GM18508 (cell line): ENCODE results near the gene ORMDL3.

Experiments
- ATAC-seq: cut with Tn5 transposase; IDR thresholded peaks from one replicate; pipeline ENCODE4 v1.9.1; 2021; ENCODE audit warnings: moderate number of reproducible peaks; ENCODE audit not compliant: insufficient read depth, unreplicated experiment

Gene ORMDL3

GRCh38 chr17:39927101-39927928 is at the start of gene ORMDL3, which contains the start of gene LRRC3C:
Gene ORMDL3 (minus strand): TSS chr17:39927601. CDS start chr17:39924203, 3,398 bp downstream.
Gene LRRC3C (plus strand): TSS chr17:39927732. CDS start chr17:39941524, 13,792 bp downstream.
- ATAC-seq = no peak

- no peak for ATAC-seq
Observed at GRCh38 chr17:39975801-39976200, 48.4 kb upstream of the ORMDL3 start.

GRCh38 chr17:39974433-39974832 is 47.0 kb upstream of the ORMDL3 start:
- ATAC-seq = no peak

- ATAC-seq = no peak
Observed at GRCh38 chr17:39973496-39973895, 46.1 kb upstream of the ORMDL3 start.

GRCh38 chr17:39972271-39972670 is 44.9 kb upstream of the ORMDL3 start:
- ATAC-seq = no peak

- no peak for ATAC-seq
Observed at GRCh38 chr17:39971076-39971603, 43.7 kb upstream of the ORMDL3 start.

GRCh38 chr17:39970157-39970692 is 42.8 kb upstream of the ORMDL3 start:
- no peak for ATAC-seq

- ATAC-seq = no peak
Observed at GRCh38 chr17:39969375-39969774, 42.0 kb upstream of the ORMDL3 start.

- no peak for ATAC-seq
Observed at GRCh38 chr17:39968761-39969160, 41.4 kb upstream of the ORMDL3 start.

- no peak for ATAC-seq
Observed at GRCh38 chr17:39966771-39967170, 39.4 kb upstream of the ORMDL3 start.

GRCh38 chr17:39965017-39965699 is 37.8 kb upstream of the ORMDL3 start:
- ATAC-seq = no peak

- no peak for ATAC-seq
Observed at GRCh38 chr17:39963829-39964228, 36.4 kb upstream of the ORMDL3 start.

- no peak for ATAC-seq
Observed at GRCh38 chr17:39962642-39963220, 35.3 kb upstream of the ORMDL3 start, which contains the start of gene GSDMA. Gene GSDMA (plus strand): TSS chr17:39963004. CDS start chr17:39965688, 2,684 bp downstream.

- no peak for ATAC-seq
Observed at GRCh38 chr17:39960524-39961041, 33.2 kb upstream of the ORMDL3 start.

- ATAC-seq = no peak
Observed at GRCh38 chr17:39955726-39956225, 28.4 kb upstream of the ORMDL3 start.

- ATAC-seq = no peak
Observed at GRCh38 chr17:39954876-39955275, 27.5 kb upstream of the ORMDL3 start.

- no peak for ATAC-seq
Observed at GRCh38 chr17:39953471-39953888, 26.1 kb upstream of the ORMDL3 start.

GRCh38 chr17:39952680-39953470 is 25.5 kb upstream of the ORMDL3 start:
- no peak for ATAC-seq

GRCh38 chr17:39951924-39952679 is 24.7 kb upstream of the ORMDL3 start:
- no peak for ATAC-seq
